AG08395 (cell line): ENCODE data around the gene WNT7B.

Experiments used
- DNase-seq: peaks from one replicate; pipeline ENCODE4 v3.0.0; 2012; ENCODE audit warnings: mixed read lengths, low spot score

WNT7B gene

DNA sequence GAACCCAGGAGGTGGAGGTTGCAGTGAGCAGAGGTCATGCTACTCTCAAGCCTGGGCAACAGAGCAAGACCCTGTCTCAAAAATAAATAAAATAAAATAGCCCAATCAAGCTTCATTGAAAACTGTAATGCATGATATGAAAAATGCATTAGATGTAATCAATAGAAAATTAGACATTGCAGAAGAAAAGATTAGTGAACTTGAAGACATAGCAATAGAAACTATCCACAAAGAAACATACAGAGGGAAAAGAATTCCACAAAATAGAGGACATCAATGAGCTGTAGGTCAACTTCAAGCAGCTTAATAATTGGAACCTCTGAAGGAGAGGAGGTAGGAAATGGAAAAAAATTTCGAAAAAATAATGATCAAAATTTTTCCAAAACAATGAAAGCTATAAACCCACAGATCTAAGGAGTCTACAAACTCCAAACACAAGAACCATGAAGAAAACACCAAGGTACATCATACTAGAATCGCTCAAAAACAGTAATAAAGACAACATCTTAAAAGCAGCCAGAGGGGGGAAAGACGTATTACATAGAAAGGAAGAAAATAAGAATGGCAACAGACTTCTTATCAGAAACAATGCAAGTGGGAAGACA lies 104.2 kb downstream of the WNT7B start:
- no peak for DNase-seq

DNA sequence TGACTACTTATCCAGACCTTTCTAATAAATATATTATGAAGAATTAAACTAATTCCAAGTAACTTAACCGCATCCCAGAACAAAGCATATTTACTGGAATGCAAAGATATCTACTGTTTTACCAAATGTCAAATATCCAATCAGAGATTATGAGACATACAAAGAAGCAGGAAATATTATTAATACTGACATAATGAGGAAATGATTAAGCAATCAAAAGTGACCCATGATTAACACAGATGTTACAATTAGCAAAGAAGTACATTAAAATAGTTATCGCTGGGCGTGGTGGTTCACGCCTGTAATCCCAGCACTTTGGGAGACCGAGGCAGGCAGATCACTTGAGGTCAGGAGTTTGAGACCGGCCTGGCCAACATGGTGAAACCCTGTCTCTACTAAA lies 105.2 kb downstream of the WNT7B start:
- no peak for DNase-seq
